Limb (tissue), 2 donors: ENCODE results near the gene ZNF98.
A peak's percentile ranks its signal among the peaks of the same experiment; 100 is the strongest.

ENCODE experiments used
- DNase-seq, 2 donors: peaks; one replicate each; pipeline ENCODE4 v3.0.0-alpha.2; 2016; ENCODE audit errors: extremely low spot score in 2 of 2

ZNF98 gene

GRCh38 chr19:22422211-22422610 is at the start of gene ZNF98:
TSS of gene ZNF98 (minus strand) at chr19:22422346. CDS start at chr19:22422224, 122 bp downstream.
- DNase-seq: peak in 1 of 2 donors; percentile 38

- DNase-seq: no peak
Measured at GRCh38 chr19:22446605-22447004, 24.5 kb upstream of the ZNF98 start.

- DNase-seq: no peak
Measured at GRCh38 chr19:22438011-22438410, 15.9 kb upstream of the ZNF98 start.

GRCh38 chr19:22427960-22428913 is 6.1 kb upstream of the ZNF98 start:
- peak in 1 of 2 donors; percentile 21 for DNase-seq

GRCh38 chr19:22427547-22427946 is 5.4 kb upstream of the ZNF98 start:
- DNase-seq: peak in 1 of 2 donors; percentile 25

GRCh38 chr19:22426901-22427300 is 4.8 kb upstream of the ZNF98 start:
- no peak for DNase-seq

GRCh38 chr19:22421797-22422196 is 349 bp downstream of the ZNF98 start:
- DNase-seq: no peak

- no peak for DNase-seq
Measured at GRCh38 chr19:22354665-22355064, 67.5 kb downstream of the ZNF98 start.
